Measurements from ENCODE around the gene YOD1.

The YOD1 gene

DNA sequence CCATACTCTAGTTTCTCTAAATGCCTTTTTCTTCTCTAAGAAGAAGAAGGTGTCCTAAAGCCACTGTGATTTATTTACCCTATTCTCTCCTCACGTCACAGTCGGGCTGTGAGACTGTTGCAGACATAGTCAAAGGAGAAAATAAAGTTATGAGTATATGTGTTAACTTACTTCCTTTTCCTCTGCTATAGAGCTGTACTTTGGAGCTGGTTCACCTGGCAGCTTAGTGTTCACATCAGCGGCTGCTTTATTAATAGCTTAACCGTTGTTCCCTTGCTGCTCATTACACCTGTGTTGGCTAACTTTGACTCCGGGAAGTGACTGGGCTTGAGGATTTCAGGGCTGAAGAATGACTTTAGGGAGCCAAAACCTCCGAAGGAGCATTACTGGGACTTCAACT is 5.7 kb upstream of the YOD1 start:
- Histone ChIP-seq H3F3A (ENCODE audit: insufficient read depth) (0 out of 2 replicates have a peak, but pooled peaks cover 3% of the 10 kb centered on the region), H3K27me3 (ENCODE audit: low read length) (no peaks in the 10 kb centered on the region), H2AFZ (ENCODE audit: low read depth, low read length, severe bottlenecking) (no peak overlapping the region), H3K4me2 (ENCODE audit: low read depth, low read length, poor library complexity, severe bottlenecking) (no peak overlapping the region), H3K27ac (ENCODE audit: low read depth, low read length) (no peak overlapping the region), H3K4me3 (ENCODE audit: insufficient read depth, low read length, poor library complexity, severe bottlenecking) (no peak overlapping the region), H3K9ac (ENCODE audit: low read length) (no peak overlapping the region), H4K20me1 (ENCODE audit: low read depth, low read length) (no peaks in the 10 kb centered on the region), H3K9me3 (ENCODE audit: insufficient read depth, low read length) (no peaks in the 10 kb centered on the region), H3K9me2 (replicated peaks; ENCODE audit: insufficient read depth, low read length) (no peaks in the 10 kb centered on the region), H3K36me3 (ENCODE audit: low read length) (no peaks in the 10 kb centered on the region), H3K79me2 (ENCODE audit: insufficient read depth, low read length) (no peaks in the 10 kb centered on the region)
- no peak for TF ChIP-seq CTCF (IDR thresholded peaks at IDR 0.05; ENCODE audit: insufficient read depth, low read length, poor library complexity, severe bottlenecking)
- no peak for TF ChIP-seq EZH2phosphoT487 (conservative IDR thresholded peaks at IDR 0.05; ENCODE audit: low read length)

- Histone ChIP-seq H3K9ac (ENCODE audit: low read length) (no peak overlapping the region), H3K27me3 (ENCODE audit: low read length) (no peaks in the 10 kb centered on the region), H3K27ac (ENCODE audit: low read depth, low read length) (no peak overlapping the region), H3K9me3 (ENCODE audit: insufficient read depth, low read length) (no peaks in the 10 kb centered on the region), H3K36me3 (ENCODE audit: low read length) (no peaks in the 10 kb centered on the region), H3K9me2 (replicated peaks; ENCODE audit: insufficient read depth, low read length) (no peaks in the 10 kb centered on the region), H3F3A (ENCODE audit: insufficient read depth) (0 out of 2 replicates have a peak, but pooled peaks cover 3% of the 10 kb centered on the region), H3K4me3 (ENCODE audit: insufficient read depth, low read length, poor library complexity, severe bottlenecking) (no peak overlapping the region), H2AFZ (ENCODE audit: low read depth, low read length, severe bottlenecking) (no peak overlapping the region), H3K79me2 (ENCODE audit: insufficient read depth, low read length) (no peaks in the 10 kb centered on the region), H3K4me2 (ENCODE audit: low read depth, low read length, poor library complexity, severe bottlenecking) (no peak overlapping the region), H4K20me1 (ENCODE audit: low read depth, low read length) (no peaks in the 10 kb centered on the region)
- no peak for TF ChIP-seq EZH2phosphoT487 (conservative IDR thresholded peaks at IDR 0.05; ENCODE audit: low read length)
- TF ChIP-seq CTCF (IDR thresholded peaks at IDR 0.05; ENCODE audit: insufficient read depth, low read length, poor library complexity, severe bottlenecking), result no peak
Measured at GRCh38 chr1:207055386-207056001, 4.5 kb upstream of the YOD1 start.

- no peaks in the 10 kb centered on the region for H4K20me1 ChIP-seq (ENCODE audit: low read depth, low read length)
- no peak overlapping the region for H3K4me2 ChIP-seq (ENCODE audit: low read depth, low read length, poor library complexity, severe bottlenecking)
- no peak overlapping the region for H3K4me3 ChIP-seq (ENCODE audit: insufficient read depth, low read length, poor library complexity, severe bottlenecking)
- H3K9me2 ChIP-seq (replicated peaks; ENCODE audit: insufficient read depth, low read length), result no peaks in the 10 kb centered on the region
- no peaks in the 10 kb centered on the region for H3K9me3 ChIP-seq (ENCODE audit: insufficient read depth, low read length)
- H2AFZ ChIP-seq (ENCODE audit: low read depth, low read length, severe bottlenecking), result no peak overlapping the region
- H3K9ac ChIP-seq (ENCODE audit: low read length), result no peak overlapping the region
- 0 out of 2 replicates have a peak, but pooled peaks cover 3% of the 10 kb centered on the region for H3F3A ChIP-seq (ENCODE audit: insufficient read depth)
- H3K36me3 ChIP-seq (ENCODE audit: low read length), result no peaks in the 10 kb centered on the region
- no peaks in the 10 kb centered on the region for H3K79me2 ChIP-seq (ENCODE audit: insufficient read depth, low read length)
- TF ChIP-seq CTCF (IDR thresholded peaks at IDR 0.05; ENCODE audit: insufficient read depth, low read length, poor library complexity, severe bottlenecking) (no peak), EZH2phosphoT487 (conservative IDR thresholded peaks at IDR 0.05; ENCODE audit: low read length) (no peak)
- no peak overlapping the region for H3K27ac ChIP-seq (ENCODE audit: low read depth, low read length)
- H3K27me3 ChIP-seq (ENCODE audit: low read length), result no peaks in the 10 kb centered on the region
Measured at GRCh38 chr1:207054491-207054890, 3.5 kb upstream of the YOD1 start.

All from SU-DHL-6 (cell line).